ENCODE measurements around the gene JAKMIP3. TPM values are rescaled to one million over a fixed set of nuclear protein-coding genes. Genes with fewer than 3 reads are reported as not detected.

The JAKMIP3 gene
- total RNA-seq: under 1 TPM; 0.19 to 0.38 TPM

- CTCF ChIA-PET: no interaction called here
- Mint-ChIP-seq H3K27ac (no peak within 1 kb of the TSS), H3K4me1 (no peaks in the 10 kb centered on the region), H3K27me3 (peaks cover 23% of the 10 kb centered on the region), H3K4me3 (peak within 1 kb of the TSS; percentile 54), H3K36me3 (no peaks in the 10 kb centered on the region), H3K9me3 (ENCODE audit: low read depth) (no peaks in the 10 kb centered on the region)
- ATAC-seq (no peak), DNase-seq (no peak)
Measured at GRCh38 chr10:132065491-132066105, at the start of gene JAKMIP3. Gene JAKMIP3, plus strand, starts transcription at chr10:132065946. Its CDS starts 38,863 bp downstream, at chr10:132104809.

DNA sequence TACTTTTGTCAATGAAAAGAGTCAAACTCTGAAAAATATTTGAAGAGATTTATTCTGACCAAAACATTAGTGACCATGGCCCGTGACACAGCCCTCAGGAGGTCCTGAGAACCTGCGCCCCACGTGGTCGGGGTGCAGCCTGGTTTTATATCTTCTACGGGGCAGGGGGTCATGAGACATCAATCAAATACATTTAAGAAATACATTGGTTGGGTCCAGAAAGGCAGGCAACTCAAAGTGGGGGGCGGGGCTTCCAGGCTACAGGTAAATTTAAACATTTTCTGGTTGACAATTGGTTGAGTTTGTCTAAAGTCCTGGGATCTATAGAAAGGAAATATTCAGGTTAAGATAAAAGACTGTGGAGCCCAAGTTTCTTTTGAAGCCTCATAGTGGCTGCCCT is 49.2 kb upstream of the JAKMIP3 start:
- Mint-ChIP-seq H3K27me3 (peaks cover 7% of the 10 kb centered on the region), H3K36me3 (no peaks in the 10 kb centered on the region), H3K4me1 (no peaks in the 10 kb centered on the region), H3K4me3 (no peak overlapping the region), H3K9me3 (ENCODE audit: low read depth) (no peaks in the 10 kb centered on the region), H3K27ac (no peak overlapping the region)
- ATAC-seq (no peak), DNase-seq (no peak)
- CTCF ChIA-PET: no interaction called here

DNA sequence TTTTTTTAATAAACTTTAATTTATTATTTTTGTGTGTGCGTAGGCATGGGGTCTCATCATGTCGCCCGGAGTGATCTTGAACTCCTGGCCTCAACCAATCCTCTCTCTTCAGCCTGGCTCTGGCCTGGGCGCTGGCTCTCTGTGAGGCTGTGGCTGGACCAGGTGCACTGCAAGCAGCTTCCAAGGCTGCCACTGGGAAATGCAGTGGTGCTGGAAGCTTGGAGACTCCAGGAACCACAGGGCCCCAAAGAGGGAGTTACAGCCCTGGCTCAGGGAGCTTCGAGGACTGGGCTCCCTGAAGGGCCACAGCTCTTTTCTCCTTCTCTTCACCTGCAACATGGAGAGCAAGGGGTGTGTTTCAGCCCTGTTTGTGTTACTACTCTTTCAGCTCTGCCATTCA is 47.3 kb upstream of the JAKMIP3 start:
- no peak for ATAC-seq
- Mint-ChIP-seq H3K4me3 (no peak overlapping the region), H3K9me3 (ENCODE audit: low read depth) (no peaks in the 10 kb centered on the region), H3K36me3 (no peaks in the 10 kb centered on the region), H3K27me3 (peaks cover 8% of the 10 kb centered on the region), H3K4me1 (peaks cover 5% of the 10 kb centered on the region), H3K27ac (no peak overlapping the region)
- CTCF ChIA-PET: interaction anchor here (2.0 kb wide), 1 partner anchor 133 kb away, joined by 8 read pairs; no protein-coding TSS in a partner anchor
- no peak for DNase-seq

- ATAC-seq: no peak
- H3K36me3 Mint-ChIP-seq: no peaks in the 10 kb centered on the region
- H3K27ac Mint-ChIP-seq: no peak overlapping the region
- CTCF ChIA-PET: interaction anchor here (2.0 kb wide), 1 partner anchor 134 kb away, joined by 8 read pairs; no protein-coding TSS in a partner anchor
- DNase-seq: no peak
- no peak overlapping the region for H3K4me3 Mint-ChIP-seq
- H3K9me3 Mint-ChIP-seq (ENCODE audit: low read depth): no peaks in the 10 kb centered on the region
- peaks cover 14% of the 10 kb centered on the region for H3K27me3 Mint-ChIP-seq
- H3K4me1 Mint-ChIP-seq: peaks cover 8% of the 10 kb centered on the region
Measured at GRCh38 chr10:132019366-132019765, 46.4 kb upstream of the JAKMIP3 start.

- no peaks in the 10 kb centered on the region for H3K36me3 Mint-ChIP-seq
- no peak for ATAC-seq
- CTCF ChIA-PET: interaction anchor here (0.7 to 1.5 kb wide), 4 partner anchors 27 to 147 kb away, joined by 3 to 6 read pairs (median 3); no protein-coding TSS in a partner anchor
- H3K27ac Mint-ChIP-seq: no peak overlapping the region
- H3K27me3 Mint-ChIP-seq: peaks cover 18% of the 10 kb centered on the region
- H3K9me3 Mint-ChIP-seq (ENCODE audit: low read depth): no peaks in the 10 kb centered on the region
- H3K4me3 Mint-ChIP-seq: no peak overlapping the region
- peaks cover 8% of the 10 kb centered on the region for H3K4me1 Mint-ChIP-seq
- no peak for DNase-seq
Measured at GRCh38 chr10:132020456-132020855, 45.3 kb upstream of the JAKMIP3 start.

- no peak overlapping the region for H3K4me3 Mint-ChIP-seq
- DNase-seq: no peak
- CTCF ChIA-PET: interaction anchor here (0.9 to 3.6 kb wide), 4 partner anchors 26 to 148 kb away, joined by 3 to 81 read pairs (median 3); no protein-coding TSS in a partner anchor
- H3K27ac Mint-ChIP-seq: no peak overlapping the region
- peaks cover 18% of the 10 kb centered on the region for H3K27me3 Mint-ChIP-seq
- no peak for ATAC-seq
- H3K9me3 Mint-ChIP-seq (ENCODE audit: low read depth): no peaks in the 10 kb centered on the region
- no peaks in the 10 kb centered on the region for H3K36me3 Mint-ChIP-seq
- peaks cover 8% of the 10 kb centered on the region for H3K4me1 Mint-ChIP-seq
Measured at GRCh38 chr10:132021046-132021445, 44.7 kb upstream of the JAKMIP3 start.

- peaks cover 18% of the 10 kb centered on the region for H3K27me3 Mint-ChIP-seq
- DNase-seq: no peak
- CTCF ChIA-PET: interaction anchor here (0.9 to 3.6 kb wide), 3 partner anchors 17 to 136 kb away, joined by 3 to 81 read pairs (median 8); no protein-coding TSS in a partner anchor
- H3K4me1 Mint-ChIP-seq: peaks cover 8% of the 10 kb centered on the region
- H3K36me3 Mint-ChIP-seq: no peaks in the 10 kb centered on the region
- ATAC-seq: no peak
- no peak overlapping the region for H3K27ac Mint-ChIP-seq
- H3K4me3 Mint-ChIP-seq: no peak overlapping the region
- H3K9me3 Mint-ChIP-seq (ENCODE audit: low read depth): no peaks in the 10 kb centered on the region
Measured at GRCh38 chr10:132021504-132022143, 44.1 kb upstream of the JAKMIP3 start.

DNA sequence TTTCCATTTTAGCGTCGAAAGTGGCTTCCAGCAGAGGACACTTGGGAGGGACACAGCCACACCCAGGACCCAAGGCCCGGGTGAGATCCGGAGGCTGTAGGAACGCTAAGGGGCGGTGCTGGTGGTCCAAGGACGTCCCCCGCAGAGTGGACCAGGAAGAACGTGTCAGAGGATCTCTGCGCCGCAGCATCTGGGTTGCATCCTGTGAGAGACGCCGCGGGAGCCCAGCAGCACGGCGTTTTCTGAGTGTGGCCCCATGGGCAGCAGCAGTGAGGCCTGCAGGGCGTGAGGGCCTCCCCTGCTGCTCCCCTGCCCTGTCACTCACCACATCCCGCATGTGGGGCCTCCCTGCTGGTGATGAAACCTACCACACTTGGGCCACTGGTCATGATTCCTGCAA is 43.5 kb upstream of the JAKMIP3 start:
- DNase-seq: no peak
- Mint-ChIP-seq H3K4me3 (no peak overlapping the region), H3K27ac (no peak overlapping the region), H3K4me1 (peaks cover 8% of the 10 kb centered on the region), H3K36me3 (no peaks in the 10 kb centered on the region), H3K9me3 (ENCODE audit: low read depth) (no peaks in the 10 kb centered on the region), H3K27me3 (peaks cover 22% of the 10 kb centered on the region)
- no peak for ATAC-seq
- CTCF ChIA-PET: interaction anchor here (0.6 to 3.6 kb wide), 16 partner anchors 9 to 147 kb away, joined by 3 to 81 read pairs (median 6); partner anchors contain the start of gene PPP2R2D

GRCh38 chr10:132023092-132023811 is 42.5 kb upstream of the JAKMIP3 start:
- CTCF ChIA-PET: interaction anchor here (0.6 to 3.6 kb wide), 29 partner anchors 8 to 148 kb away, joined by 3 to 81 read pairs (median 4); partner anchors contain the start of gene PPP2R2D
- Mint-ChIP-seq H3K4me1 (peaks cover 9% of the 10 kb centered on the region), H3K4me3 (no peak overlapping the region), H3K9me3 (ENCODE audit: low read depth) (no peaks in the 10 kb centered on the region), H3K36me3 (no peaks in the 10 kb centered on the region), H3K27ac (no peak overlapping the region), H3K27me3 (peaks cover 33% of the 10 kb centered on the region)
- DNase-seq (peak; percentile 79), ATAC-seq (peak; percentile 87)

GRCh38 chr10:132027423-132027983 is 38.2 kb upstream of the JAKMIP3 start:
- H3K9me3 Mint-ChIP-seq (ENCODE audit: low read depth): no peaks in the 10 kb centered on the region
- no peak overlapping the region for H3K4me3 Mint-ChIP-seq
- CTCF ChIA-PET: interaction anchor here (2.5 kb wide), 1 partner anchor 142 kb away, joined by 8 read pairs; no protein-coding TSS in a partner anchor
- no peak overlapping the region for H3K27ac Mint-ChIP-seq
- ATAC-seq: no peak
- H3K36me3 Mint-ChIP-seq: no peaks in the 10 kb centered on the region
- no peak for DNase-seq
- H3K4me1 Mint-ChIP-seq: peaks cover 13% of the 10 kb centered on the region
- peaks cover 48% of the 10 kb centered on the region for H3K27me3 Mint-ChIP-seq

DNA sequence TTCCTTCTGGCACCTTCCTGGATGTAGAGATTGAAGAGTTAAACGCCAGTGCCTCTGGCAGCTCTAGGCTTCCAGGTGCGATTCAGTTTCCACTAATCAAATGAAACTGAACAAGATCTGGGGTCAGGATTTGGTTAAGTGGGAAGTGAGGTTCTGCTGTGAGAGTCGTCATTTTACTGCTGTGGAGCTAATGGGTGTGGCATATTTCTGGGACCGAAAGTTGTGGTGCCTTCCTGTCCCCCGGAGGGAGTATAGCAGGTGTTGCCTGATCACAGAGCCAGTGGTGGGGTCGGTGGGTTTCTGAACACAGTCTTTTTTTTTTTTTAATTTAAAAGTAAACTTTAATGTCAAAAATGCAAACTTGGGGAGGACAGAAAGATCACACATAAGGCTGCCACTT is 37.0 kb upstream of the JAKMIP3 start:
- no peak for DNase-seq
- no peak for ATAC-seq
- Mint-ChIP-seq H3K9me3 (ENCODE audit: low read depth) (no peaks in the 10 kb centered on the region), H3K4me1 (peaks cover 7% of the 10 kb centered on the region), H3K27ac (no peak overlapping the region), H3K27me3 (peaks cover 44% of the 10 kb centered on the region), H3K36me3 (no peaks in the 10 kb centered on the region), H3K4me3 (no peak overlapping the region)
- CTCF ChIA-PET: interaction anchor here (2.5 kb wide), 1 partner anchor 143 kb away, joined by 8 read pairs; no protein-coding TSS in a partner anchor

GRCh38 chr10:132030898-132031463 is 34.8 kb upstream of the JAKMIP3 start:
- Mint-ChIP-seq H3K4me1 (peaks cover 5% of the 10 kb centered on the region), H3K27me3 (peaks cover 56% of the 10 kb centered on the region), H3K9me3 (ENCODE audit: low read depth) (no peaks in the 10 kb centered on the region), H3K36me3 (no peaks in the 10 kb centered on the region), H3K27ac (no peak overlapping the region), H3K4me3 (no peak overlapping the region)
- CTCF ChIA-PET: interaction anchor here (1.5 kb wide), 1 partner anchor 8 kb away, joined by 4 read pairs; no protein-coding TSS in a partner anchor
- ATAC-seq (no peak), DNase-seq (no peak)

- Mint-ChIP-seq H3K27me3 (peaks cover 58% of the 10 kb centered on the region), H3K27ac (no peak overlapping the region), H3K9me3 (ENCODE audit: low read depth) (no peaks in the 10 kb centered on the region), H3K36me3 (no peaks in the 10 kb centered on the region), H3K4me1 (peaks cover 3% of the 10 kb centered on the region), H3K4me3 (no peak overlapping the region)
- CTCF ChIA-PET: no interaction called here
- no peak for ATAC-seq
- DNase-seq: no peak
Measured at GRCh38 chr10:132033632-132034031, 32.1 kb upstream of the JAKMIP3 start.

Data from activated CD8-positive, alpha-beta memory T cell treated with anti-CD3 and anti-CD28 coated beads, Interleukin-2, amount 10 ng/mL, durations not matched to agents 7 days and 5 days (primary cell).